LNCaP clone FGC (cell line): ENCODE data around the gene NYAP1.
"Not testable (repeated sequence)": the region's sequence is repeated elsewhere in the genome, so short reads cannot be mapped to it uniquely, and the experiment has no call there.

Source experiments
- DNase-seq: peaks from one replicate; pipeline ENCODE4 v3.0.0-alpha.2; 2011; ENCODE audit warnings: low read depth
- H3K4me3 ChIP-seq: 2 replicates; pipeline ENCODE4 v1.5.1; 2011; ENCODE audit warnings: mild to moderate bottlenecking, low read depth, low read length, control low read depth
- CTCF ChIP-seq: IDR thresholded peaks from 2 replicates; pipeline ENCODE4 v1.5.1; 2012; ENCODE audit warnings: mild to moderate bottlenecking; ENCODE audit not compliant: control insufficient read depth, insufficient read depth; ENCODE audit errors: extremely low read depth

Gene NYAP1

GRCh38 chr7:100491192-100491578 lies 7.5 kb downstream of the NYAP1 start:
- no peak overlapping the region for H3K4me3 ChIP-seq
- no peak for TF ChIP-seq CTCF
- no peak for DNase-seq

GRCh38 chr7:100492738-100493475 lies 9.2 kb downstream of the NYAP1 start:
- DNase-seq, result no peak
- no peak overlapping the region for H3K4me3 ChIP-seq
- no peak for TF ChIP-seq CTCF

- no peak overlapping the region for H3K4me3 ChIP-seq
- DNase-seq, result no peak
- no peak for TF ChIP-seq CTCF
These were observed 9.9 kb downstream of the NYAP1 start for GRCh38 chr7:100493476-100494264.

GRCh38 chr7:100496509-100496908 lies 12.8 kb downstream of the NYAP1 start:
- H3K4me3 ChIP-seq, result no peak overlapping the region
- no peak for TF ChIP-seq CTCF
- DNase-seq, result no peak

GRCh38 chr7:100500743-100501142 lies 17.0 kb downstream of the NYAP1 start:
- not testable (repeated sequence) for DNase-seq

GRCh38 chr7:100504031-100504430 lies 20.3 kb downstream of the NYAP1 start:
- not testable (repeated sequence) for DNase-seq, H3K4me3 ChIP-seq

More at GRCh38 chr7:100500743-100501142, 17.0 kb downstream of the NYAP1 start:
- H3K4me3 ChIP-seq, result not testable (repeated sequence)

GRCh38 chr7:100504887-100505611 lies 21.3 kb downstream of the NYAP1 start:
- no peak for TF ChIP-seq CTCF

More at GRCh38 chr7:100504887-100505611, 21.3 kb downstream of the NYAP1 start:
- no peak overlapping the region for H3K4me3 ChIP-seq
- DNase-seq, result no peak
